AG04449 (cell line): ENCODE measurements around the gene LHX5.

Experiments used
- CTCF ChIA-PET: fragments of 350-600 bp; formaldehyde crosslinking; extraction: SDS; loops from one replicate; lab custom pipeline; 2021; ENCODE audit warnings: antibody characterized with exemption; lab: Yijun Ruan, JAX
- POLR2A ChIA-PET: fragments of 400-600, 350-600 bp; formaldehyde crosslinking; extraction: SDS; loops from one replicate; lab custom pipeline; 2020; ENCODE audit warnings: antibody characterized with exemption, inconsistent platforms; lab: Yijun Ruan, JAX
- DNase-seq: peaks from one replicate; pipeline ENCODE4 v3.0.0-alpha.2; 2010; ENCODE audit warnings: low read depth, low spot score
- H3K4me3 ChIP-seq: 2 replicates; pipeline ENCODE4 v1.5.1; 2011; ENCODE audit warnings: low read depth, mild to moderate bottlenecking, control low read depth, low read length
- CTCF ChIP-seq: IDR thresholded peaks from one replicate; pipeline ENCODE4 v1.5.1; 2011; ENCODE audit warnings: mild to moderate bottlenecking, moderate library complexity, low read length, control low read depth, inconsistent platforms; ENCODE audit not compliant: insufficient read depth; ENCODE audit errors: missing control alignments

Gene LHX5

DNA sequence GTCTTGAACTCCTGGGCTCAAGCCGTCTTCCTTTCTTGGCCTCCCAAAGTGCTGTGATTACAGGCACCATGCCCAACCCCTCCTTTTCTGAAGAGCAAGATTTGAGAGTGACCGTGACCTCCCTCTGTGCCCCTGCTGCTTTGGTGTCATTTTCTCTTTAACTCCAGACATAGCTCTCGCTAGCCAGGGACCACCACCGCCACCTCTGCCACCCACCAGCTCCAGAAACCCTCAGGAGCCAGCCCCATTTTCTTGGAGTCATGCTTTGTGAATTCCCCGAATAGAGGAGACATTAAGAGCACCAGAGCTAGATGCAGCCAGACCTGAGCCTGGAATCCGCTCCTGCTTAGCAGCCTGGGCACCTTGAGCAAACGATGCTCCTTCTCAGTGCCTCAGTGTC, 31.3 kb downstream of the LHX5 start:
- CTCF ChIA-PET = interaction anchor here (0.5 to 2.7 kb wide), 8 partner anchors 11 to 473 kb away, joined by 3 to 16 read pairs (median 4); no protein-coding TSS in a partner anchor
- no peak for TF ChIP-seq CTCF
- DNase-seq = no peak
- no peak overlapping the region for H3K4me3 ChIP-seq
- POLR2A ChIA-PET = no interaction called here

DNA sequence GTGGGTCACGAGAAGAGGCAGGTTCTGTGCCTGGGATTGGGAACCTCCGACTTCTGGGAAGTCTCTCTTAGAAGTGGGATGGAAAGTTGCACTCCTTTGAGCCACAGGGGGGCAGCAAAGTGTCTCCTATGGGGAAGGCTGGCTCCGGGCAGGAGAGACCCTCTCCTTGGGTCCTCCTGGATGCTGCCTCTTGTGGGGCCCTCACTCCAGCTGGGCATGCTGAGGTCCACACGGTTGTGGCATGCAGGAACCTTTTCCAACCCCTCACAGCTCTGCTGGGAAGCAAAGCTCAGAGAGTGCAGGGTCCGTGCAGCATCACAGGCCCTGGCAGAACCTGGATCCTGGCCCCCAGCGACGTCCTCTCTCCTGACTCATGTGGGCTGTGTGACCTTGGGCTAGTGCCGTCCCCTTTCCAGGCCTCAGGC, 32.1 kb downstream of the LHX5 start:
- TF ChIP-seq CTCF = peak; percentile 76
- H3K4me3 ChIP-seq = no peak overlapping the region
- ChIA-PET CTCF (interaction anchor here (0.9 to 2.7 kb wide), 4 partner anchors 10 to 126 kb away, joined by 3 to 16 read pairs (median 4); no protein-coding TSS in a partner anchor), POLR2A (no interaction called here)
- no peak for DNase-seq

DNA sequence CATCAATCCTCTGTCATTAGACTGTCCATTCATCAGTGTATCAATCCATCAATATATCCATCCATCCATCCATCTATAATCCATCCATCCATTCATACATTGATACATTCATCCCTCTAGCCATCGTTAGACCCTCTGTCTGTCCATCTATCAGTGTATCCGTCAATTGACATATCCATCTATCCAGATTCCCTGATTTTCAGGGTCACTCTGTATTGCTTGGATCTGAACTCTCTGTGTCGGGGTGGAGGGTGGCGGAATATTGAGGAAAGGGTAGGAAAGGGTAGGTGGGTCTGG, 32.4 kb downstream of the LHX5 start:
- H3K4me3 ChIP-seq = no peak overlapping the region
- CTCF ChIA-PET = interaction anchor here (0.9 to 2.7 kb wide), 3 partner anchors 10 to 14 kb away, joined by 3 to 16 read pairs (median 5); no protein-coding TSS in a partner anchor
- POLR2A ChIA-PET = no interaction called here
- DNase-seq = no peak
- TF ChIP-seq CTCF = no peak

GRCh38 chr12:113438523-113439300, 33.0 kb downstream of the LHX5 start:
- POLR2A ChIA-PET = no interaction called here
- no peak for DNase-seq
- CTCF ChIA-PET = no interaction called here
- no peak overlapping the region for H3K4me3 ChIP-seq
- TF ChIP-seq CTCF = no peak

- TF ChIP-seq CTCF = no peak
- ChIA-PET CTCF (no interaction called here), POLR2A (no interaction called here)
- no peak overlapping the region for H3K4me3 ChIP-seq
- no peak for DNase-seq
Measured at GRCh38 chr12:113437729-113438100, 34.0 kb downstream of the LHX5 start.

- POLR2A ChIA-PET = no interaction called here
- CTCF ChIA-PET = no interaction called here
- no peak for TF ChIP-seq CTCF
Measured at GRCh38 chr12:113436993-113437728, 34.5 kb downstream of the LHX5 start.

More at GRCh38 chr12:113436993-113437728, 34.5 kb downstream of the LHX5 start:
- no peak for DNase-seq
- no peak overlapping the region for H3K4me3 ChIP-seq
